Endothelial cell of hepatic sinusoid (primary cell): ENCODE data around the gene TMEM252.

ENCODE experiments used
- in situ Hi-C: cut with HindIII; loops from 2 replicates; pipeline ENCODE4 v1.10.0; 2017; ENCODE audit warnings: low sequenced_read_pairs

Gene TMEM252

GRCh38 chr9:68500457-68501381, 40.0 kb downstream of the TMEM252 start:
- in situ Hi-C loops = no loop called here

GRCh38 chr9:68498816-68499215, 41.9 kb downstream of the TMEM252 start:
- in situ Hi-C loops = no loop called here

- in situ Hi-C loops = no loop called here
These were observed 43.1 kb downstream of the TMEM252 start for GRCh38 chr9:68497629-68498028.

GRCh38 chr9:68496356-68496755, 44.3 kb downstream of the TMEM252 start:
- in situ Hi-C loops = no loop called here

- in situ Hi-C loops = no loop called here
These were observed 45.4 kb downstream of the TMEM252 start for GRCh38 chr9:68495247-68495646.

- in situ Hi-C loops = no loop called here
These were observed 46.6 kb downstream of the TMEM252 start for GRCh38 chr9:68493958-68494577.

GRCh38 chr9:68493541-68493940, 47.1 kb downstream of the TMEM252 start:
- in situ Hi-C loops = no loop called here

- in situ Hi-C loops = no loop called here
These were observed 47.9 kb downstream of the TMEM252 start for GRCh38 chr9:68492806-68493205.

- in situ Hi-C loops = no loop called here
These were observed 51.0 kb downstream of the TMEM252 start for GRCh38 chr9:68489646-68490045.

GRCh38 chr9:68488126-68488525, 52.6 kb downstream of the TMEM252 start:
- in situ Hi-C loops = no loop called here
